ENCODE results near the gene NEK4.

Gene NEK4

DNA sequence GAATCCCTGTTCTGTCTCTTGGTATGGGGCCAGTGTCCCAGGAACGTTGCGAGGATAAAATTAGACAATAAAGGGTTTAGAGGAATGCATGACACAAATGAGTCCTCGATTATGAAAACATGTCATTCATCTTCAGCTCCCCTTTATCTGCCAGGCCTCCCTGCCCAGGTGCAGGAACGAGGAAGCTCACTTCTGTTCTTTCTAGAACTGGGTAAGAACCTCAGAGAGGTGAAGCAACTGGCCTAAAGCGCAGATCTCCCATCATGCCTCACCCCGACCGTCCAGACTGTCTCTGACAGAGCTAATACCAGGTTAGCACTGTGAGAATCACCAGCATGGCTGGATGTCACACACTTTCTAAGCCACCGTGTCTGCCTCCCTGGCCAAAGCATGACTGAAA is 5.1 kb upstream of the NEK4 start:
- TF ChIP-seq, protein P1, sequence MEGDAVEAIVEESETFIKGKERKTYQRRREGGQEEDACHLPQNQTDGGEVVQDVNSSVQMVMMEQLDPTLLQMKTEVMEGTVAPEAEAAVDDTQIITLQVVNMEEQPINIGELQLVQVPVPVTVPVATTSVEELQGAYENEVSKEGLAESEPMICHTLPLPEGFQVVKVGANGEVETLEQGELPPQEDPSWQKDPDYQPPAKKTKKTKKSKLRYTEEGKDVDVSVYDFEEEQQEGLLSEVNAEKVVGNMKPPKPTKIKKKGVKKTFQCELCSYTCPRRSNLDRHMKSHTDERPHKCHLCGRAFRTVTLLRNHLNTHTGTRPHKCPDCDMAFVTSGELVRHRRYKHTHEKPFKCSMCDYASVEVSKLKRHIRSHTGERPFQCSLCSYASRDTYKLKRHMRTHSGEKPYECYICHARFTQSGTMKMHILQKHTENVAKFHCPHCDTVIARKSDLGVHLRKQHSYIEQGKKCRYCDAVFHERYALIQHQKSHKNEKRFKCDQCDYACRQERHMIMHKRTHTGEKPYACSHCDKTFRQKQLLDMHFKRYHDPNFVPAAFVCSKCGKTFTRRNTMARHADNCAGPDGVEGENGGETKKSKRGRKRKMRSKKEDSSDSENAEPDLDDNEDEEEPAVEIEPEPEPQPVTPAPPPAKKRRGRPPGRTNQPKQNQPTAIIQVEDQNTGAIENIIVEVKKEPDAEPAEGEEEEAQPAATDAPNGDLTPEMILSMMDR (IDR thresholded peaks at IDR 0.05): no peak
- H3K27ac Mint-ChIP-seq: peak overlapping the region; percentile 78
- no peaks in the 10 kb centered on the region for H3K9me3 Mint-ChIP-seq
- no peak overlapping the region for H3K4me3 Mint-ChIP-seq
- peaks cover 4% of the 10 kb centered on the region for H3K27me3 Mint-ChIP-seq (ENCODE audit: low read depth, poor library complexity)
- H3K4me1 Mint-ChIP-seq: peaks cover 22% of the 10 kb centered on the region
- no peaks in the 10 kb centered on the region for H3K36me3 Mint-ChIP-seq (ENCODE audit: low read depth)
- no peak for DNase-seq

DNA sequence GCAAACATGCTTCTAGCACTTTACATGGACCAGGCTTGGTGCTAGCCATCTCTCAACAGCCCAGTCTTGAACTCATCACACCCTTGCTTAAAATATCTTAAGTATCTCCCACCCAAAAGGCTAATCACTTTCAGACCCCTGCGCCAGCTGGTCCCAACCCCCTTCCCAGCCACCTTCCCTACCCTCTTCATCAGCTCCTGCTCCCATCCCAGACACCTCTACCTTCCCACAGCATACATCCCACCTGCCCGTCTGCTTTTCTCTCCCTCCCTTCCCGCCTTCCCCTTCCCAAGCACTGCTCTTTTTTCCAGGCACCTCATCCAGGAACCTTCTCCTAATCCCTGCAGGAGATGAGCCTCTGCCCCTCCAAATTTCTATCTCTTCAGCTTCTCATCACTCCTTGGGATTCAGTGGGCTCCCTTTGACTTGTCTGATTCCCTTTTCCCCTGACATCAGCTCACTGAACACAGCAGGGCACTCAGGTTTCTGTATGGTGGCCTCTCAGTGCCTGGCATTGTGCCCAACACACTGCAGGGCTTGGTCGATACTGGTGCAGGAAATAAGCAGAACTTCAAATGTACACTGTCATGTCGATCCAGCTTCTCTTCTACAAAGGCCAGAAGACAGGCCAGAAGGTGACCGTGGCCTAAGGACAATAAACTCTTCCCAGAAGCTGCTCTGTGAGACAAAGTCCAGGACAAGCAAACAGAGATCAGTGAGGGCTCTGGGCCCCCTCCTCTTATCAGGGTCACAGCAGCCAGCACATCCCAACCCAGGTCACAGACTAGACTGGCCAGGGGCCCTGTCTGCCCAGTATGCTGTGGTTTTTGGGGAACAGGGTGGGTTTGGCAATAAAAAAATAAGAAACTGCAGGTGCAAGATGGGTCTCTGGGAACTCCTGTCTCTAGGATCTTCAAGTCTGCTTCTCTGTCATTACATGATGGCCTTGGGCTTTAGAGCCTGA is 4.4 kb upstream of the NEK4 start:
- peak overlapping the region; percentile 78 for H3K27ac Mint-ChIP-seq
- H3K4me1 Mint-ChIP-seq: peaks cover 22% of the 10 kb centered on the region
- H3K9me3 Mint-ChIP-seq: no peaks in the 10 kb centered on the region
- no peak for DNase-seq
- no peak overlapping the region for H3K4me3 Mint-ChIP-seq
- no peaks in the 10 kb centered on the region for H3K36me3 Mint-ChIP-seq (ENCODE audit: low read depth)
- H3K27me3 Mint-ChIP-seq (ENCODE audit: low read depth, poor library complexity): peaks cover 4% of the 10 kb centered on the region
- TF ChIP-seq, protein P1 (IDR thresholded peaks at IDR 0.05): no peak

DNA sequence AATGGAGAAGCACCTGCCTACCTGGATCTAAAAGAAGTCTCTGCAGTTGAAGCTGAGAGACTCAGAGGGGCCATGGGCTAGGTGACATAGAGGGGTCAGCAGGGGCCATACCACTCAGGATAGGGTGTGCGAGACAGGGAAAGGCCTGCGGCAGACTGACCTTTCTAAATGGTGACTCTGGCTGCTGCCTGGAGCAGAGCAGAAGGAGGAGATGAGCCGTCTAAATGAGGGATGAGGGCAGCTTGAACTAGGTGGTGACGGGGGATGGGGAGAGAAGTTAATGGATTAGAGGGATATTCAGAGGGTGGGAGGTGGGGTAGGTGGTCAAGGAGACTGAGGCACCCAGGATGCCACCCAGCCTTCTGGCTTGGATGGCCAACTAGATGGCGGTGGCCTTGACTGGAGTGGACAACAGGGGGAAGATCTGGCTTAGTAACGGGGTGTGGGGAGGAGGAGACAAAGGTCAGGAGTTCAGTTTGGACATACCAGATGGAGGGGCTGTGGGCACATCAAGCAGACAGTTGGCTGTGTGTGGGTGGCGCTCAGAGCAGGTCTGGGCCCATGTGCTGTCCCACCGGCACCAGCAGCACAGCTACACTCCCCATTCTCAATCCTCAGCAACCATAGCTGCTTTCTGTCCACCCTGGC is 3.5 kb upstream of the NEK4 start:
- no peak for DNase-seq
- Mint-ChIP-seq H3K36me3 (ENCODE audit: low read depth) (no peaks in the 10 kb centered on the region), H3K27me3 (ENCODE audit: low read depth, poor library complexity) (peaks cover 4% of the 10 kb centered on the region), H3K27ac (no peak overlapping the region), H3K9me3 (no peaks in the 10 kb centered on the region), H3K4me3 (no peak overlapping the region), H3K4me1 (peaks cover 32% of the 10 kb centered on the region)
- TF ChIP-seq, protein P1 (IDR thresholded peaks at IDR 0.05): no peak

GRCh38 chr3:52773361-52774065 is 2.8 kb upstream of the NEK4 start:
- peaks cover 4% of the 10 kb centered on the region for H3K27me3 Mint-ChIP-seq (ENCODE audit: low read depth, poor library complexity)
- TF ChIP-seq, protein P1 (IDR thresholded peaks at IDR 0.05): no peak
- H3K4me3 Mint-ChIP-seq: no peak overlapping the region
- H3K9me3 Mint-ChIP-seq: no peaks in the 10 kb centered on the region
- peaks cover 2% of the 10 kb centered on the region for H3K36me3 Mint-ChIP-seq (ENCODE audit: low read depth)
- DNase-seq: no peak
- H3K27ac Mint-ChIP-seq: no peak overlapping the region
- peaks cover 34% of the 10 kb centered on the region for H3K4me1 Mint-ChIP-seq

DNA sequence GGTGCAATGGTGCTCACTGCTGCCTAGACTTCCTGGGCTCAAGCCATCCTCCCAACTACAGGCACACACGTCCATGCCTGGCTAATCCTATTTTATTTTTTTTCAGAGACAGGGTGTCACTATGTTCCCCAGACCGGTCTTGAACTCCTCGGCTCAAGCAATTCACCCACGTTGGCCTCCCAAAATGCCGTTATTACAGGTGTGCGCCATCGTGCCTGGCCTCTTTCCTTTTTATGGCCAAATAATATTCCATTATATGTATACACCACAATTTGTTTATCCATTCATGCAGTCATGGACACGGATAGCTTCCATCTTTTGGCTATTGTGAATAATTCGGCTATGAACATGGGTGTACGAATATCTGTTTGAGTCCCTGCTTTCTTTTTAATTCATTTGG is 962 bp upstream of the NEK4 start:
- H3K36me3 Mint-ChIP-seq (ENCODE audit: low read depth): peaks cover 19% of the 10 kb centered on the region
- peaks cover 34% of the 10 kb centered on the region for H3K4me1 Mint-ChIP-seq
- TF ChIP-seq, protein P1 (IDR thresholded peaks at IDR 0.05): no peak
- no peak overlapping the region for H3K27ac Mint-ChIP-seq
- DNase-seq: no peak
- H3K27me3 Mint-ChIP-seq (ENCODE audit: low read depth, poor library complexity): no peaks in the 10 kb centered on the region
- peak overlapping the region; percentile 91 for H3K4me3 Mint-ChIP-seq
- no peaks in the 10 kb centered on the region for H3K9me3 Mint-ChIP-seq

All from nephron progenitor cell (in vitro differentiated cells).